KOPT-K1 (cell line): ENCODE data around the gene SLC10A1.

Experiments
- H3K27ac ChIP-seq: fragments of 200-600 bp; sonication (generic); 2 replicates; pipeline ENCODE4 v1.5.1; 2016; ENCODE audit warnings: antibody characterized with exemption, mild to moderate bottlenecking, low read depth, low read length; ENCODE audit not compliant: poor library complexity, severe bottlenecking
- H3K36me3 ChIP-seq: fragments of 200-600 bp; sonication (generic); 2 replicates; pipeline ENCODE4 v1.5.1; 2017; ENCODE audit warnings: antibody characterized with exemption, mild to moderate bottlenecking, low read length, moderate library complexity; ENCODE audit not compliant: insufficient read depth
- H3K9me3 ChIP-seq: fragments of 200-600 bp; sonication (generic); 2 replicates; pipeline ENCODE4 v1.5.1; 2017; ENCODE audit warnings: antibody characterized with exemption, low read length, mild to moderate bottlenecking; ENCODE audit not compliant: insufficient read depth, poor library complexity, severe bottlenecking

Gene SLC10A1

DNA sequence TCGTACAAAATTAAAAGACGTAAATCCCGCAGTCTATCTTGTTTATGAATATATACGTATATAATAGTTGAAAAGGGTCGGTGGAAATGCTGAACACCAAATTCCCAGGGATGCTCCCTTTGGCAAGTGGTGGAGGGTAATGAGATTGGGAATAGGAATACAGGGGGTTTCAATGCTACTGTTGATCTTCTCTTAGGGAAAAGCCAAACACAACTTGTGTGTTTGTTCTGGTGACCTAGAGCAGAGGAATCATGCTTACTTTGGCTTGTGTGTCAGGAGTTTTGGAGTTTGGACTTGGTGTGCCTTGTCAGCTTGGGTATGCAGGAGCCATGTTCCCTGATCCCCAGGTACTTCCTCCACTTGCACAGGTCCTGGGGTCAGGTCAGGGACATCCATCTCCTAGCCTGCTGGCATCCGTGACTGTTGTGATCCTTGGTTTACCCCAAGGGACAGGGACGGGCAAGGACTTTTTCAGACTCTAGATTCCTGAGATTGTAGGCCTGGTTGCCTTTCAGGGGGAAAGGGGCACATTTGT is 4.1 kb downstream of the SLC10A1 start:
- Histone ChIP-seq H3K27ac (no peak overlapping the region), H3K36me3 (no peaks in the 10 kb centered on the region), H3K9me3 (no peaks in the 10 kb centered on the region)

DNA sequence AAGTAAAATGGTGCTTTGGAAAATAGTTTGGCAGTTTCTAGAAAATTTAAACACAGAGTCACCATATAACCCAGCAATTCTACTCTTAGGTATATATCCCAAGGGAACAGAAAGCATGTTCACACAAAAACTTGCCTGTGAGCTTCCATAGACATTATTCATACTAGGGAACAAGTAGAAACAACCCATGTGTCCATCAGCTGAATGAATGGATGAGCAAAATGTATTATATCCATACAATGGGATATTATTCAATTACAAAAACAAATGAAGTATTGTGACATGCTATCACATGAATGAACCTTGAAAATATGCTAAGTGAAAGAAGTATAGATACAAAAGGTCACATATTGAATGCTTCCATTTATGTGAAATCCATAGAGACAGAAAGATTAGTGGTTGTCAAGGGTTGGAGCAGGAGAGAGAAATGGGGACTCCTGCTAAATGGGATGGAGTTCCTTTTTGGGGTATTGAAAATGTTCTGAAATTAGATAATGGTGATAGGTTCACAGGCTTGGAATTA is 7.9 kb downstream of the SLC10A1 start:
- Histone ChIP-seq H3K36me3 (peaks cover 6% of the 10 kb centered on the region; the same call in 1 of the 2 replicates), H3K9me3 (no peaks in the 10 kb centered on the region), H3K27ac (no peak overlapping the region)

GRCh38 chr14:69786603-69787002 is 10.4 kb downstream of the SLC10A1 start:
- Histone ChIP-seq H3K27ac (no peak overlapping the region), H3K9me3 (no peaks in the 10 kb centered on the region), H3K36me3 (peaks cover 7% of the 10 kb centered on the region; the same call in 1 of the 2 replicates)

- Histone ChIP-seq H3K27ac (no peak overlapping the region), H3K36me3 (peaks cover 24% of the 10 kb centered on the region), H3K9me3 (no peaks in the 10 kb centered on the region)
Observed at GRCh38 chr14:69784942-69785341, 12.1 kb downstream of the SLC10A1 start.

GRCh38 chr14:69780952-69781351 is 16.1 kb downstream of the SLC10A1 start:
- Histone ChIP-seq H3K27ac (no peak overlapping the region), H3K9me3 (no peaks in the 10 kb centered on the region), H3K36me3 (peaks cover 58% of the 10 kb centered on the region)

DNA sequence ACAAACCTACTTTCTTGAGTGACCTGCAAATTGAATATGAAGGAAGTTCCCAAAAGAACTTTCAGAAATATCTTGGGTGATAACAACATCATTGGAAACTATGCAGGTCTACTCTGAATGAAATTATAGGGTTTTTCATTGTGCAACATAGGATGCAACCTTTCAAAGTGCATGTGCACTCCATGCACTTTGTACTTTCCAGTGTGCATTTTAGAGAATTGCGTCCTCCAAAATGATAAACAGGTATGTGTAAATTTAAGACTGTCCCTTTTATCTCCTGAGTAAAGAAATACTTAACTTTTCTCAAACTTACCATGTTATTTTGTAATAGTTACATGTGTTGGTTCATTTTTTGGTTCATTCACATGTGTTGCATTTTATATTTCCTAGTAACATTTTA is 16.9 kb downstream of the SLC10A1 start:
- H3K9me3 ChIP-seq: no peaks in the 10 kb centered on the region
- peaks cover 66% of the 10 kb centered on the region for H3K36me3 ChIP-seq
- H3K27ac ChIP-seq: no peak overlapping the region

- no peak overlapping the region for H3K27ac ChIP-seq
- peaks cover 77% of the 10 kb centered on the region for H3K36me3 ChIP-seq
- no peaks in the 10 kb centered on the region for H3K9me3 ChIP-seq
Observed at GRCh38 chr14:69779088-69779487, 18.0 kb downstream of the SLC10A1 start.

GRCh38 chr14:69776875-69777453 is 20.1 kb downstream of the SLC10A1 start:
- peaks cover 98% of the 10 kb centered on the region for H3K36me3 ChIP-seq
- H3K27ac ChIP-seq: no peak overlapping the region
- H3K9me3 ChIP-seq: no peaks in the 10 kb centered on the region

GRCh38 chr14:69775012-69775411 is 22.0 kb downstream of the SLC10A1 start:
- no peaks in the 10 kb centered on the region for H3K9me3 ChIP-seq
- no peak overlapping the region for H3K27ac ChIP-seq
- peaks cover 100% of the 10 kb centered on the region for H3K36me3 ChIP-seq

DNA sequence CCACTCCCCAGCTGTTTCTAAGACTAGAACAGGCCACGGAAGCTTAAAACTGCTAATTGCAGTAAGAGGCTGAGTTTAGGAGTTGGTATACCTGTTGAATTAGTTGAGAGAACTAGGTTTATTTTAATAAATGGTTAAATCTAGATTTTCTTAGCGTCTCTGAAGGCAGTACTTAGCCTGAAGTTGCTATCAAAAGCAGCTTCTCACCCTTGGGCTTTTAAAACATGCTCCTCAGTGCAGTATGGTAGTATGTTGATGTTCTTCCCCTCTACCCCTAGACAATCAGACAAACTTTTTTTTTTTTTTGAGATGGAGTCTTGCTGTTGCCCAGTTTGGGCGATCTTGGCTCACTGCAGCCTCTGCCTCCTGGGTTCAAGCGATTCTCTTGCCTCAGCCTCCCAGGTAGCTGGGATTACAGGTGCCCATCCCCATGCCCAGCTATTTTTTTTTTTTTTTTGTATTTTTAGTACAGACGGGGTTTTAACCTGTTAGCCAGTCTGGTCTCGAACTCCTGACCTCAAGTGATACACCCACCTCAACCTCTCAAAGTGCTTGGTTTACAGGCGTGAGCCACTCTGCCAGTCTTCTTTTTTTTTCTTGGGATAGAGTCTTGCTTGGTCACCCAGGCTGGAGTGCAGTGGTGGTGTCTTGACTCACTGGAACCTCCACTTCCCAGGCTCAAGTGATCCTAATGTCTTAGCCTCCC is 23.3 kb downstream of the SLC10A1 start:
- Histone ChIP-seq H3K9me3 (no peaks in the 10 kb centered on the region), H3K36me3 (peaks cover 100% of the 10 kb centered on the region), H3K27ac (no peak overlapping the region)

- peaks cover 96% of the 10 kb centered on the region for H3K36me3 ChIP-seq
- H3K9me3 ChIP-seq: no peaks in the 10 kb centered on the region
- no peak overlapping the region for H3K27ac ChIP-seq
Observed at GRCh38 chr14:69772082-69773017, 24.7 kb downstream of the SLC10A1 start.

- Histone ChIP-seq H3K27ac (no peak overlapping the region), H3K36me3 (peaks cover 84% of the 10 kb centered on the region), H3K9me3 (no peaks in the 10 kb centered on the region)
Observed at GRCh38 chr14:69771136-69771535, 25.9 kb downstream of the SLC10A1 start.

GRCh38 chr14:69770559-69770958 is 26.5 kb downstream of the SLC10A1 start:
- H3K9me3 ChIP-seq: no peaks in the 10 kb centered on the region
- no peak overlapping the region for H3K27ac ChIP-seq
- H3K36me3 ChIP-seq: peaks cover 78% of the 10 kb centered on the region

DNA sequence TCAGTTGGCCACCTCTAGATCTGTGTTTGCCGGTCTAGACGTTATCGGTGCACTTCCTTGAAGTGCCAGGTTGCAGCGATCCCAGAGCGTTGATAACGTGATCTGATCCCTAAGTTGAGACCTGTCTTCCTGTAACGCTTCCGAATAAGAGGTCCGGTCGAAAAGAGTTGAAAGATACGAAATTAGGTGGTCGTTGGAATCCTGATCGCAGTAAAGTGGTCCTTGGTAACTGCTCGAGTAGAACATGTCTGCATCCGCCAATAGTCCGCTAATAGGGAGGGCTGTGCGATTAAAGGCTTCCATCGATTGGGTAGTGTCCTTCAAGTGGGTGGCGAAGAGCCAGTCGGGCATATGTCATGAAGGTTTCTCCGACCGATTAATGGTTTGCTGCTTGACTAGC is 27.4 kb downstream of the SLC10A1 start:
- Histone ChIP-seq H3K27ac (no peak overlapping the region), H3K36me3 (peaks cover 69% of the 10 kb centered on the region), H3K9me3 (no peaks in the 10 kb centered on the region)

GRCh38 chr14:69768873-69769272 is 28.2 kb downstream of the SLC10A1 start:
- Histone ChIP-seq H3K36me3 (peaks cover 61% of the 10 kb centered on the region), H3K9me3 (no peaks in the 10 kb centered on the region), H3K27ac (no peak overlapping the region)
